Smooth muscle cell (in vitro differentiated cells): ENCODE data around the gene BCL2A1. TPM values are rescaled to one million over a fixed set of nuclear protein-coding genes. Genes with fewer than 3 reads are reported as not detected.
A peak's percentile ranks its signal among the peaks of the same experiment; 100 is the strongest.
"Not testable (repeated sequence)": the region's sequence is repeated elsewhere in the genome, so short reads cannot be mapped to it uniquely, and the experiment has no call there.

Experiments used
- DNase-seq: peaks from one replicate; lab custom pipeline; 2025; ENCODE audit not compliant: unreplicated experiment; lab: John Stamatoyannopoulos, UW
- H2AFZ ChIP-seq: fragments of 200-600 bp; sonication (generic); 2 replicates; pipeline ENCODE4 v1.6.0; 2016; ENCODE audit warnings: antibody characterized with exemption, low read depth, mild to moderate bottlenecking
- H3F3A ChIP-seq: fragments of 200-600 bp; sonication (generic); 2 replicates; pipeline ENCODE4 v1.6.0; 2017; ENCODE audit warnings: antibody characterized with exemption, low read depth
- H3K27ac ChIP-seq: fragments of 200-600 bp; sonication (generic); 2 replicates; pipeline ENCODE4 v1.5.1; 2016; ENCODE audit warnings: low read depth, mild to moderate bottlenecking
- H3K27me3 ChIP-seq: fragments of 200-600 bp; sonication (generic); 2 replicates; pipeline ENCODE4 v1.6.1; 2016; ENCODE audit warnings: low read depth, mild to moderate bottlenecking
- H3K36me3 ChIP-seq: fragments of 200-600 bp; sonication (generic); 2 replicates; pipeline ENCODE4 v1.5.1; 2016; ENCODE audit warnings: low read depth
- H3K4me1 ChIP-seq: fragments of 200-600 bp; sonication (generic); 2 replicates; pipeline ENCODE4 v1.5.1; 2016; ENCODE audit warnings: low read depth
- H3K4me2 ChIP-seq: fragments of 200-600 bp; sonication (generic); 2 replicates; pipeline ENCODE4 v1.6.0; 2016; ENCODE audit warnings: mild to moderate bottlenecking
- H3K4me3 ChIP-seq: fragments of 200-600 bp; sonication (generic); 2 replicates; pipeline ENCODE4 v1.5.1; 2016; ENCODE audit warnings: mild to moderate bottlenecking
- H3K79me2 ChIP-seq: fragments of 200-600 bp; sonication (generic); 2 replicates; pipeline ENCODE4 v1.6.0; 2016; ENCODE audit warnings: low read depth, mild to moderate bottlenecking
- H3K9ac ChIP-seq: fragments of 200-600 bp; sonication (generic); 2 replicates; pipeline ENCODE4 v1.6.0; 2016; ENCODE audit warnings: low read depth
- H3K9me3 ChIP-seq: fragments of 200-600 bp; sonication (generic); replicated peaks from 2 replicates; pipeline ENCODE4 v1.5.1; 2016; ENCODE audit warnings: low read depth
- H4K20me1 ChIP-seq: fragments of 200-600 bp; sonication (generic); 2 replicates; pipeline ENCODE4 v1.6.0; 2016; ENCODE audit warnings: low read depth
- CTCF ChIP-seq: fragments of 200-600 bp; sonication (generic); IDR thresholded peaks from 2 replicates; pipeline ENCODE4 v1.5.1; 2017; ENCODE audit warnings: borderline replicate concordance, mild to moderate bottlenecking, antibody characterized with exemption; ENCODE audit not compliant: insufficient read depth, poor library complexity, severe bottlenecking
- WGBS: methylation state at CpG from one replicate; pipeline ENCODE4 v1.1.7; 2016; ENCODE audit warnings: low lambda C conversion rate; 5-methylcytosine and 5-hydroxymethylcytosine counted together
- polyA plus RNA-seq: library from polyadenylated mRNA; unstranded; fragments of >200 nt; fragmentation: Nextera tagmentation; extraction: Ambion mirVana; gene quantifications from 2 replicates; pipeline ENCODE4 v1.2.1, GENCODE V29; 2016
- total RNA-seq: library from RNA; depleted of rRNA; stranded (reverse); fragments of >200 nt; gene quantifications from 2 replicates; pipeline ENCODE4 v1.2.3, GENCODE V29; 2014

Gene BCL2A1
- total and polyA plus RNA-seq, 2 experiments from 2014 or later = 13.4 to 18.2 TPM

GRCh38 chr15:80015156-80015555 lies 44.2 kb upstream of the BCL2A1 start:
- Histone ChIP-seq H3K4me1 (no peaks in the 10 kb centered on the region), H3K9me3 (no peaks in the 10 kb centered on the region), H2AFZ (no peak overlapping the region), H4K20me1 (no peaks in the 10 kb centered on the region), H3F3A (no peaks in the 10 kb centered on the region), H3K27ac (no peak overlapping the region), H3K9ac (no peak overlapping the region), H3K79me2 (no peaks in the 10 kb centered on the region), H3K27me3 (no peaks in the 10 kb centered on the region), H3K4me3 (no peak overlapping the region), H3K36me3 (no peaks in the 10 kb centered on the region), H3K4me2 (no peak overlapping the region)
- TF ChIP-seq CTCF = no peak
- DNase-seq = no peak
- 96% methylated on average over 2 of the region's 2 CpGs for WGBS

GRCh38 chr15:80014186-80014585 lies 43.2 kb upstream of the BCL2A1 start:
- not testable (repeated sequence) for H3K9ac ChIP-seq, H3K36me3 ChIP-seq, H4K20me1 ChIP-seq, H3K79me2 ChIP-seq, H3F3A ChIP-seq, H3K4me1 ChIP-seq, H3K4me3 ChIP-seq, H3K9me3 ChIP-seq, DNase-seq, H2AFZ ChIP-seq, H3K4me2 ChIP-seq, H3K27me3 ChIP-seq, H3K27ac ChIP-seq
- WGBS = over 99% methylated on average over 7 of the region's 7 CpGs

- DNase-seq = no peak
- Histone ChIP-seq H3K4me1 (no peaks in the 10 kb centered on the region), H3K27ac (no peak overlapping the region), H3K36me3 (no peaks in the 10 kb centered on the region), H3K4me2 (no peak overlapping the region), H3K9me3 (no peaks in the 10 kb centered on the region), H3F3A (no peaks in the 10 kb centered on the region), H4K20me1 (no peaks in the 10 kb centered on the region), H3K4me3 (no peak overlapping the region), H2AFZ (no peak overlapping the region), H3K9ac (no peak overlapping the region), H3K27me3 (no peaks in the 10 kb centered on the region), H3K79me2 (no peaks in the 10 kb centered on the region)
- 93% methylated on average over 6 of the region's 6 CpGs for WGBS
- no peak for TF ChIP-seq CTCF
These were observed 41.2 kb upstream of the BCL2A1 start for GRCh38 chr15:80012060-80012726.

- no peaks in the 10 kb centered on the region for H3K36me3 ChIP-seq
- H3K27me3 ChIP-seq = no peaks in the 10 kb centered on the region
- TF ChIP-seq CTCF = no peak
- no peak overlapping the region for H3K4me2 ChIP-seq
- H3K4me1 ChIP-seq = no peaks in the 10 kb centered on the region
- no peaks in the 10 kb centered on the region for H3K79me2 ChIP-seq
- WGBS = 86% methylated on average over 3 of the region's 3 CpGs
- no peak overlapping the region for H3K4me3 ChIP-seq
- no peak for DNase-seq
- H3K9me3 ChIP-seq = no peaks in the 10 kb centered on the region
- no peaks in the 10 kb centered on the region for H4K20me1 ChIP-seq
- no peak overlapping the region for H3K27ac ChIP-seq
- H2AFZ ChIP-seq = no peak overlapping the region
- H3F3A ChIP-seq = no peaks in the 10 kb centered on the region
- no peak overlapping the region for H3K9ac ChIP-seq
These were observed 40.6 kb upstream of the BCL2A1 start for GRCh38 chr15:80011596-80011995.

GRCh38 chr15:80011041-80011523 lies 40.1 kb upstream of the BCL2A1 start:
- DNase-seq, H3K4me3 ChIP-seq, H3F3A ChIP-seq, H3K79me2 ChIP-seq, H3K9ac ChIP-seq, H3K4me2 ChIP-seq, H3K36me3 ChIP-seq, H3K27me3 ChIP-seq, H3K9me3 ChIP-seq, H3K4me1 ChIP-seq, H2AFZ ChIP-seq, H4K20me1 ChIP-seq: not testable (repeated sequence)
- WGBS = 77% methylated on average over 9 of the region's 9 CpGs
- H3K27ac ChIP-seq = peak overlapping the region; percentile 65
